Hepatocyte (in vitro differentiated cells): ENCODE results near the gene CALB2.

Experiments
- EZH2 ChIP-seq: fragments of 200-600 bp; sonication (generic); IDR thresholded peaks from 2 replicates; pipeline ENCODE4 v1.6.1; 2016; ENCODE audit warnings: antibody characterized with exemption, mild to moderate bottlenecking, borderline replicate concordance
- TF ChIP-seq, protein P1 (sequence below): fragments of 200-600 bp; sonication (generic); IDR thresholded peaks from 2 replicates; pipeline ENCODE4 v1.5.1; 2016; ENCODE audit warnings: antibody characterized with exemption, mild to moderate bottlenecking; ENCODE audit not compliant: poor library complexity

GRCh38 chr16:71406316-71406715, 47.8 kb downstream of the CALB2 start:
- TF ChIP-seq, protein P1, sequence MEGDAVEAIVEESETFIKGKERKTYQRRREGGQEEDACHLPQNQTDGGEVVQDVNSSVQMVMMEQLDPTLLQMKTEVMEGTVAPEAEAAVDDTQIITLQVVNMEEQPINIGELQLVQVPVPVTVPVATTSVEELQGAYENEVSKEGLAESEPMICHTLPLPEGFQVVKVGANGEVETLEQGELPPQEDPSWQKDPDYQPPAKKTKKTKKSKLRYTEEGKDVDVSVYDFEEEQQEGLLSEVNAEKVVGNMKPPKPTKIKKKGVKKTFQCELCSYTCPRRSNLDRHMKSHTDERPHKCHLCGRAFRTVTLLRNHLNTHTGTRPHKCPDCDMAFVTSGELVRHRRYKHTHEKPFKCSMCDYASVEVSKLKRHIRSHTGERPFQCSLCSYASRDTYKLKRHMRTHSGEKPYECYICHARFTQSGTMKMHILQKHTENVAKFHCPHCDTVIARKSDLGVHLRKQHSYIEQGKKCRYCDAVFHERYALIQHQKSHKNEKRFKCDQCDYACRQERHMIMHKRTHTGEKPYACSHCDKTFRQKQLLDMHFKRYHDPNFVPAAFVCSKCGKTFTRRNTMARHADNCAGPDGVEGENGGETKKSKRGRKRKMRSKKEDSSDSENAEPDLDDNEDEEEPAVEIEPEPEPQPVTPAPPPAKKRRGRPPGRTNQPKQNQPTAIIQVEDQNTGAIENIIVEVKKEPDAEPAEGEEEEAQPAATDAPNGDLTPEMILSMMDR, result no peak
- TF ChIP-seq EZH2, result no peak
